Measurements from ENCODE around the gene SORCS2. TPM values are rescaled to one million over a fixed set of nuclear protein-coding genes. Genes with fewer than 3 reads are reported as not detected.

Gene SORCS2
- total RNA-seq, 2 donors from 2014 or later, result 0.54 to 0.74 TPM

GRCh38 chr4:7524843-7525242 lies 332.5 kb downstream of the SORCS2 start:
- Histone ChIP-seq H3K36me3 (no peaks in the 10 kb centered on the region), H3K4me3 (no peak overlapping the region), H3K9me3 (no peaks in the 10 kb centered on the region), H3K27ac (no peak overlapping the region), H3K4me1 (no peaks in the 10 kb centered on the region), H3K9ac (ENCODE audit: low read depth in 2 of 2, low read length in 2 of 2) (no peak overlapping the region), H3K27me3 (no peaks in the 10 kb centered on the region)
- no peak for DNase-seq
- intact Hi-C loops (cut with DNase I), result no loop called here
- TF ChIP-seq CTCF (IDR thresholded peaks at IDR 0.05), result no peak

- H3K4me1 ChIP-seq, result no peaks in the 10 kb centered on the region
- H3K27ac ChIP-seq, result no peak overlapping the region
- H3K9me3 ChIP-seq, result no peaks in the 10 kb centered on the region
- H3K9ac ChIP-seq (ENCODE audit: low read depth in 2 of 2, low read length in 2 of 2), result no peak overlapping the region
- no peaks in the 10 kb centered on the region for H3K36me3 ChIP-seq
- no peak for DNase-seq
- no peaks in the 10 kb centered on the region for H3K27me3 ChIP-seq
- intact Hi-C loops (cut with DNase I), result no loop called here
- no peak overlapping the region for H3K4me3 ChIP-seq
- TF ChIP-seq CTCF (IDR thresholded peaks at IDR 0.05), result no peak
Measured at GRCh38 chr4:7526491-7526890, 334.2 kb downstream of the SORCS2 start.

GRCh38 chr4:7526929-7527535 lies 334.7 kb downstream of the SORCS2 start:
- DNase-seq, result no peak
- Histone ChIP-seq H3K4me1 (no peaks in the 10 kb centered on the region), H3K9ac (ENCODE audit: low read depth in 2 of 2, low read length in 2 of 2) (no peak overlapping the region), H3K27ac (no peak overlapping the region), H3K9me3 (no peaks in the 10 kb centered on the region), H3K4me3 (no peak overlapping the region), H3K36me3 (no peaks in the 10 kb centered on the region), H3K27me3 (no peaks in the 10 kb centered on the region)
- no peak for TF ChIP-seq CTCF (IDR thresholded peaks at IDR 0.05)
- intact Hi-C loops (cut with DNase I), result no loop called here

GRCh38 chr4:7529368-7530080 lies 337.2 kb downstream of the SORCS2 start:
- H3K9me3 ChIP-seq, result no peaks in the 10 kb centered on the region
- TF ChIP-seq CTCF (IDR thresholded peaks at IDR 0.05), result no peak
- no peak overlapping the region for H3K9ac ChIP-seq (ENCODE audit: low read depth in 2 of 2, low read length in 2 of 2)
- no peaks in the 10 kb centered on the region for H3K4me1 ChIP-seq
- DNase-seq, result no peak
- H3K4me3 ChIP-seq, result no peak overlapping the region
- intact Hi-C loops (cut with DNase I), result no loop called here
- H3K27me3 ChIP-seq, result no peaks in the 10 kb centered on the region
- H3K36me3 ChIP-seq, result no peaks in the 10 kb centered on the region
- H3K27ac ChIP-seq, result no peak overlapping the region

GRCh38 chr4:7530082-7530481 lies 337.7 kb downstream of the SORCS2 start:
- Histone ChIP-seq H3K36me3 (no peaks in the 10 kb centered on the region), H3K27ac (no peak overlapping the region), H3K4me3 (no peak overlapping the region), H3K4me1 (no peaks in the 10 kb centered on the region), H3K9me3 (no peaks in the 10 kb centered on the region), H3K27me3 (no peaks in the 10 kb centered on the region), H3K9ac (ENCODE audit: low read depth in 2 of 2, low read length in 2 of 2) (no peak overlapping the region)
- no peak for DNase-seq
- no peak for TF ChIP-seq CTCF (IDR thresholded peaks at IDR 0.05)
- intact Hi-C loops (cut with DNase I), result no loop called here
